HT-29 (cell line): Measurements from ENCODE around the gene IRS2. TPM values are rescaled to one million over a fixed set of nuclear protein-coding genes. Genes with fewer than 3 reads are reported as not detected.
A peak's percentile ranks its signal among the peaks of the same experiment; 100 is the strongest.

Experiments used
- DNase-seq: peaks from one replicate; pipeline ENCODE4 v3.0.0-alpha.2; 2015; ENCODE audit warnings: low spot score
- total RNA-seq: library from RNA; depleted of rRNA; stranded (reverse); fragments of >200 nt; shearing (Covaris generic); gene quantifications from 2 replicates; pipeline ENCODE4 v1.2.3, GENCODE V29; 2014

Gene IRS2
- total RNA-seq, 1 experiment from 2014 or later, result 9.1 TPM

- no peak for DNase-seq
Observed at GRCh38 chr13:109807345-109807744, 21.0 kb upstream of the IRS2 start.

GRCh38 chr13:109804654-109805053, 18.3 kb upstream of the IRS2 start:
- DNase-seq, result no peak

GRCh38 chr13:109803825-109804224, 17.4 kb upstream of the IRS2 start:
- DNase-seq, result peak; percentile 93

GRCh38 chr13:109802936-109803335, 16.6 kb upstream of the IRS2 start:
- DNase-seq, result peak; percentile 61

GRCh38 chr13:109795011-109795410, 8.6 kb upstream of the IRS2 start:
- peak; percentile 64 for DNase-seq

- DNase-seq, result peak; percentile 67
Observed at GRCh38 chr13:109794095-109794494, 7.7 kb upstream of the IRS2 start.

- no peak for DNase-seq
Observed at GRCh38 chr13:109792416-109793059, 6.2 kb upstream of the IRS2 start.

- peak; percentile 73 for DNase-seq
Observed at GRCh38 chr13:109790942-109791605, 4.7 kb upstream of the IRS2 start.

- DNase-seq, result no peak
Observed at GRCh38 chr13:109790086-109790485, 3.7 kb upstream of the IRS2 start.

- DNase-seq, result no peak
Observed at GRCh38 chr13:109789262-109789661, 2.9 kb upstream of the IRS2 start.

- DNase-seq, result peak; percentile 16
Observed at GRCh38 chr13:109788372-109789111, 2.2 kb upstream of the IRS2 start.

GRCh38 chr13:109787135-109787954, 962 bp upstream of the IRS2 start:
- DNase-seq, result peak; percentile 53

- peak; percentile 12 for DNase-seq
Observed at GRCh38 chr13:109785892-109786450, 412 bp downstream of the IRS2 start.

GRCh38 chr13:109785141-109785891, 1.1 kb downstream of the IRS2 start:
- peak; percentile 69 for DNase-seq

- DNase-seq, result peak; percentile 92
Observed at GRCh38 chr13:109784590-109785140, 1.7 kb downstream of the IRS2 start.

- peak; percentile 40 for DNase-seq
Observed at GRCh38 chr13:109783815-109784589, 2.4 kb downstream of the IRS2 start.

GRCh38 chr13:109783447-109783814, 3.0 kb downstream of the IRS2 start:
- peak; percentile 47 for DNase-seq

GRCh38 chr13:109782823-109783431, 3.5 kb downstream of the IRS2 start:
- no peak for DNase-seq
